Measurements from ENCODE around the gene TSPO.

DNA sequence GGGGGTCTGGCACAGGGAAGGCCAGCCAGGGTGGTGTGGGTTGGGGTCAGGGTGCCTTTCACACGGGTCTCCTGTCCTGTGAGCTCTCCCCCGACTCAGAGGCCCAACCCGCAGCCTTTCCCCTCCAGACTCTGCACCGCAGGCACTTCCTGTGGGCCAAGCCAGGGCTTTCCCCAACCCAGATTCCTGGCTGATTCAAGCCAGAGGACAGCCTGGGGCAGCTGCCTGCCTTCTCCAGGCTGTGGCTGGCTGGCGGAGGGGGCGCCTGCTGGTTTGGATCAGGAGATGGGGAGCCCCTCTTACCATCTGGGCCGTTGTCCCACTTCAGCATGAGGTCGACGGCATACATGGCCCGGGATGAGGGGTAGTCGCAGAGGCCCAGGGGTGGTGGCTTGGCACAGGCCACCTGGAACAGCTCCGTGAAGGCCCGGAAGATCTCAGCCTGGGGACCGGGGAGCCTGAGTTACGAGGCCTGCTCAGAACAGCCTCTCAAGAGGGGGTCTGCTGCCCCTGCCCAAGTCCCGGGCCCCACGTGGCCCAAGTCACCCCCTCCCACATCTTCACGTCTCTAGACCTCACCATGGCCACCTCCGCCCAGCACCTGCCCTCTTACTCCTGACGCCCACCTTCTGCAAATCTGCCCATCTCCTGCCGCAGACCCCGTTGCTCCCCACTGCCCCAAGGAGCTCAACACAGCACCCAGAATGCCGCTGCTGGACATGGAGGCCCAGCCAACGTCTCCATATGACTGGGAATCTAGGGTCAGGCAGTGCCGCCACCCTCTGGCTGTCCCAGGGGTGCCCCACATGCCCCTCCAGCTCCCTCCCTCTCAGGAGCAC is 17.3 kb downstream of the TSPO start:
- TF ChIP-seq EZH2 (IDR thresholded peaks at IDR 0.05) (no peak), FOXP2 (optimal IDR thresholded peaks at IDR 0.05; ENCODE audit: control extremely low read depth, extremely low read length, insufficient read depth) (no peak)

Measured in SK-N-MC (cell line).